GM18499 (cell line): Measurements from ENCODE around the gene TMED5.

ENCODE experiments used
- ATAC-seq: cut with Tn5 transposase; IDR thresholded peaks from one replicate; pipeline ENCODE4 v1.9.1; 2021; ENCODE audit warnings: moderate number of reproducible peaks; ENCODE audit not compliant: insufficient read depth, unreplicated experiment

The TMED5 gene

GRCh38 chr1:93129507-93130099 is 50.6 kb downstream of the TMED5 start:
- no peak for ATAC-seq

GRCh38 chr1:93124556-93125355 is 55.5 kb downstream of the TMED5 start:
- ATAC-seq: no peak

- no peak for ATAC-seq
Observed at GRCh38 chr1:93123201-93123783, 56.9 kb downstream of the TMED5 start.

- ATAC-seq: no peak
Observed at GRCh38 chr1:93120614-93121013, 59.6 kb downstream of the TMED5 start.

GRCh38 chr1:93114391-93114790 is 65.8 kb downstream of the TMED5 start:
- ATAC-seq: no peak

GRCh38 chr1:93113127-93113526 is 67.1 kb downstream of the TMED5 start:
- no peak for ATAC-seq

- no peak for ATAC-seq
Observed at GRCh38 chr1:93111561-93111960, 68.7 kb downstream of the TMED5 start.

- ATAC-seq: no peak
Observed at GRCh38 chr1:93111065-93111464, 69.1 kb downstream of the TMED5 start.

GRCh38 chr1:93109578-93109977 is 70.6 kb downstream of the TMED5 start:
- no peak for ATAC-seq

GRCh38 chr1:93108335-93108734 is 71.9 kb downstream of the TMED5 start:
- ATAC-seq: no peak

- ATAC-seq: no peak
Observed at GRCh38 chr1:93107395-93107794, 72.8 kb downstream of the TMED5 start.

- no peak for ATAC-seq
Observed at GRCh38 chr1:93106226-93106625, 74.0 kb downstream of the TMED5 start.

- no peak for ATAC-seq
Observed at GRCh38 chr1:93102142-93102541, 78.1 kb downstream of the TMED5 start.
